Ectodermal cell (in vitro differentiated cells): Measurements from ENCODE around the gene PSMF1.

Experiments
- H3K27ac ChIP-seq: 2 replicates; pipeline ENCODE4 v1.7.0; 2013; ENCODE audit warnings: mild to moderate bottlenecking, low read depth, low read length; ENCODE audit not compliant: insufficient read depth, poor library complexity, severe bottlenecking
- H3K27me3 ChIP-seq: 2 replicates; pipeline ENCODE4 v1.7.0; 2013; ENCODE audit warnings: mild to moderate bottlenecking, low read length; ENCODE audit not compliant: insufficient read depth, control insufficient read depth, poor library complexity, severe bottlenecking
- H3K36me3 ChIP-seq: one replicate; pipeline ENCODE4 v1.7.0; 2013; ENCODE audit warnings: low read length; ENCODE audit not compliant: control insufficient read depth, insufficient read depth
- H3K4me1 ChIP-seq: one replicate; pipeline ENCODE4 v1.7.0; 2013; ENCODE audit warnings: low read length; ENCODE audit not compliant: control insufficient read depth, insufficient read depth
- H3K4me3 ChIP-seq: 2 replicates; pipeline ENCODE4 v1.7.0; 2013; ENCODE audit warnings: low read depth, low read length, control low read depth; ENCODE audit not compliant: insufficient read depth
- H3K9me3 ChIP-seq: 2 replicates; pipeline ENCODE4 v1.7.0; 2013; ENCODE audit warnings: mild to moderate bottlenecking, low read length, moderate library complexity; ENCODE audit not compliant: control insufficient read depth
- WGBS, 2 experiments: methylation state at CpG; one replicate each; pipeline ENCODE4 v1.1.7; 2013; ENCODE audit warnings: missing lambda C conversion rate in 2 of 2; 5-methylcytosine and 5-hydroxymethylcytosine counted together

Gene PSMF1

GRCh38 chr20:1122388-1123315, 4.2 kb downstream of the PSMF1 start:
- no peaks in the 10 kb centered on the region for H3K9me3 ChIP-seq
- 93 to 95% methylated on average over 10 to 12 of the region's 12 CpGs for WGBS, 2 experiments
- H3K4me1 ChIP-seq, result peaks cover 9% of the 10 kb centered on the region
- H3K36me3 ChIP-seq, result peaks cover 21% of the 10 kb centered on the region
- H3K27ac ChIP-seq, result no peak overlapping the region
- no peaks in the 10 kb centered on the region for H3K27me3 ChIP-seq
- H3K4me3 ChIP-seq, result no peak overlapping the region

DNA sequence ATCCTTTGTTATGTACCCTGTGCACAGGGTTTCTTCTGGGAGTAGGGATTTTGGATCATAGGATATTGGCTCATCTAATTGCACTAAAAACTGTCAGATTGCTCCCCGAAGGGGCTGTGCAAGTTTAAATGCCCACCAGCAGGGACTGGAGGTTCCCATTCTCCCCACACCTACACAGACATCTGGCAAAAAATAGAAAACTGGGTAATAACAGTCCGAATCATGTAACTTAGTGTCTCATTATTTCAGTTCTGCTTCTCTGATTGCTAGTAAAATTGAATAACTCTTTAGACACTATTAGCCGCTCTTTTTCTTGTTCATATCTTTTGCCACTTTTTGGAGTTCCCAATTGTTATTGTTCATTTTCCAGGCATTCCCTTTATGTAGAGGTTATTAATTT, 5.3 kb downstream of the PSMF1 start:
- Histone ChIP-seq H3K36me3 (peaks cover 31% of the 10 kb centered on the region), H3K4me1 (peaks cover 9% of the 10 kb centered on the region), H3K9me3 (no peaks in the 10 kb centered on the region), H3K27me3 (no peaks in the 10 kb centered on the region), H3K4me3 (no peak overlapping the region), H3K27ac (no peak overlapping the region)
- WGBS, 2 experiments, result 91 to 92% methylated on average over 3 of the region's 3 CpGs

- 67 to 88% methylated on average over 2 to 3 of the region's 3 CpGs for WGBS, 2 experiments
- peaks cover 36% of the 10 kb centered on the region for H3K36me3 ChIP-seq
- no peaks in the 10 kb centered on the region for H3K9me3 ChIP-seq
- no peaks in the 10 kb centered on the region for H3K27me3 ChIP-seq
- H3K4me1 ChIP-seq, result peaks cover 5% of the 10 kb centered on the region
- no peak overlapping the region for H3K4me3 ChIP-seq
- no peak overlapping the region for H3K27ac ChIP-seq
These were observed 6.0 kb downstream of the PSMF1 start for GRCh38 chr20:1124421-1124820.

- no peaks in the 10 kb centered on the region for H3K4me1 ChIP-seq
- no peaks in the 10 kb centered on the region for H3K9me3 ChIP-seq
- WGBS, 2 experiments, result 93 to 95% methylated on average over 7 of the region's 7 CpGs
- H3K36me3 ChIP-seq, result peaks cover 41% of the 10 kb centered on the region
- no peak overlapping the region for H3K4me3 ChIP-seq
- no peak overlapping the region for H3K27ac ChIP-seq
- no peaks in the 10 kb centered on the region for H3K27me3 ChIP-seq
These were observed 6.9 kb downstream of the PSMF1 start for GRCh38 chr20:1125277-1125676.

GRCh38 chr20:1127840-1128239, 9.4 kb downstream of the PSMF1 start:
- no peak overlapping the region for H3K27ac ChIP-seq
- H3K27me3 ChIP-seq, result no peaks in the 10 kb centered on the region
- H3K4me1 ChIP-seq, result peaks cover 4% of the 10 kb centered on the region
- WGBS, 2 experiments, result 100% methylated on average over 1 of the region's 1 CpG
- H3K4me3 ChIP-seq, result no peak overlapping the region
- no peaks in the 10 kb centered on the region for H3K9me3 ChIP-seq
- H3K36me3 ChIP-seq, result peaks cover 41% of the 10 kb centered on the region

GRCh38 chr20:1130058-1130694, 11.8 kb downstream of the PSMF1 start:
- H3K9me3 ChIP-seq, result no peaks in the 10 kb centered on the region
- H3K27ac ChIP-seq, result no peak overlapping the region
- H3K4me1 ChIP-seq, result peaks cover 4% of the 10 kb centered on the region
- H3K36me3 ChIP-seq, result peaks cover 48% of the 10 kb centered on the region
- no peak overlapping the region for H3K4me3 ChIP-seq
- WGBS, 2 experiments, result 72 to 92% methylated on average over 3 to 4 of the region's 4 CpGs
- no peaks in the 10 kb centered on the region for H3K27me3 ChIP-seq

DNA sequence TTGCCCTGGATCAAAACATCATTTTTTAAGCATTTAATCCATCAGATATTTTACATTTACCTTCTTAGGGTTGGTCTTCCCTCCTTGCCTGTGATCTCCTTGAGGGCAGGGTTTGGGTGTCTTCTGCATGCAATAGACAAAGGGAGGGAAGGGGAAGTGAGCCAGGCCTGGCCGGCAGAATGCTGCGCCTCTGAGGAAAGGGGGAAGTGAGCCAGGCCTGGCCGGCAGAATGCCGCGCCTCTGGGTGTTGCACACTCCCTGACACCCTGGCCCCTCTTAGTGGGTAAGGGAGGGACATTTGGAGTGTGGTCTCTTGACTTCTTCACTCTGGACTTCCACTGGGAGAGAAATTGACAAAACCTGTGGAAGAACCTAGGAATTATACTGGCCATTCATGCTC, 12.4 kb downstream of the PSMF1 start:
- Histone ChIP-seq H3K36me3 (peaks cover 48% of the 10 kb centered on the region), H3K9me3 (no peaks in the 10 kb centered on the region)

GRCh38 chr20:1131354-1131753, 13.0 kb downstream of the PSMF1 start:
- Histone ChIP-seq H3K27me3 (no peaks in the 10 kb centered on the region), H3K36me3 (peaks cover 47% of the 10 kb centered on the region), H3K9me3 (no peaks in the 10 kb centered on the region), H3K4me1 (peaks cover 4% of the 10 kb centered on the region), H3K4me3 (no peak overlapping the region), H3K27ac (peak overlapping the region; percentile 47)
- WGBS, 2 experiments, result 90 to 91% methylated on average over 3 of the region's 3 CpGs

More for the DNA sequence above, 12.4 kb downstream of the PSMF1 start:
- H3K27ac ChIP-seq, result peak overlapping the region; percentile 47
- no peak overlapping the region for H3K4me3 ChIP-seq
- 94 to 97% methylated on average over 5 of the region's 5 CpGs for WGBS, 2 experiments
- H3K4me1 ChIP-seq, result peaks cover 4% of the 10 kb centered on the region
- H3K27me3 ChIP-seq, result no peaks in the 10 kb centered on the region

DNA sequence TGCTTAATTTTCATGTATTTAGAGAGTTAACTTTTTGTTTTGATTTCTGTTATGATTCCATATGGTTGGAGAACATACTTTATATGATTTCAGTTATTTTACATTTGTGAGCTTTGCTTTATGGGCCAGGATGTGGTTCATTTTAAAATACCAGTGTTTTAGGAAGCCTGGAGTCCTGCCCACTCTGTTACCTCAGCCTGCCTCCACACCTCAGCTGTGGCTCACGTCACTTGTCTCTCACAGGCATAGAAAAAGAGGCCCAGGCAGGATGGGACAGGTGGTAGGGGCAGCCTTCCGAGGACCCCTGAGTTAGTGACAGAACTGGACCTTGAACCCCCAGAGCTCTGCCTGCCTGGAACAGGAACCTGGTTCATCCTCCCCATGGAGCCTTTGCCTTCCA, 16.0 kb downstream of the PSMF1 start:
- H3K4me3 ChIP-seq, result no peak overlapping the region
- peaks cover 37% of the 10 kb centered on the region for H3K36me3 ChIP-seq
- H3K4me1 ChIP-seq, result peaks cover 4% of the 10 kb centered on the region
- 94 to 100% methylated on average over 2 of the region's 2 CpGs for WGBS, 2 experiments
- no peak overlapping the region for H3K27ac ChIP-seq
- no peaks in the 10 kb centered on the region for H3K27me3 ChIP-seq
- no peaks in the 10 kb centered on the region for H3K9me3 ChIP-seq

GRCh38 chr20:1134836-1135235, 16.4 kb downstream of the PSMF1 start:
- H3K36me3 ChIP-seq, result peaks cover 32% of the 10 kb centered on the region
- no peak overlapping the region for H3K27ac ChIP-seq
- 96 to 97% methylated on average over 12 of the region's 12 CpGs for WGBS, 2 experiments
- H3K4me3 ChIP-seq, result no peak overlapping the region
- no peaks in the 10 kb centered on the region for H3K9me3 ChIP-seq
- H3K27me3 ChIP-seq, result no peaks in the 10 kb centered on the region
- H3K4me1 ChIP-seq, result peaks cover 4% of the 10 kb centered on the region
